Esophagus squamous epithelium (tissue), 5 donors: Measurements from ENCODE around the gene CRYBG1. TPM values are rescaled to one million over a fixed set of nuclear protein-coding genes. Genes with fewer than 3 reads are reported as not detected.
A peak's percentile ranks its signal among the peaks of the same experiment; 100 is the strongest.
"Not testable (repeated sequence)": the region's sequence is repeated elsewhere in the genome, so short reads cannot be mapped to it uniquely, and the experiment has no call there.

Experiments used
- DNase-seq: peaks from one replicate; lab custom pipeline; 2025; lab: John Stamatoyannopoulos, UW
- H3K27ac ChIP-seq, 4 donors: fragments of 200-600 bp; sonication (generic); one replicate each; pipeline ENCODE4 v1.5.1; 2016 to 2019; ENCODE audit warnings: mild to moderate bottlenecking in 1 of 4
- H3K27me3 ChIP-seq, 4 donors: fragments of 200-600 bp; sonication (generic); 1 replicate in 3 of 4; 2 replicates in 1 of 4; pipeline versions ENCODE4 v1.5.1 to v1.6.0; 2017 to 2021; ENCODE audit warnings: antibody characterized with exemption in 1 of 4
- H3K36me3 ChIP-seq, 3 donors: fragments of 200-600 bp; sonication (generic); one replicate each; pipeline ENCODE4 v1.5.1; 2016 to 2019
- H3K4me1 ChIP-seq, 3 donors: fragments of 200-600 bp; sonication (generic); one replicate each; pipeline ENCODE4 v1.5.1; 2017 to 2019
- H3K4me3 ChIP-seq, 4 donors: fragments of 200-600 bp; sonication (generic); 1 replicate in 3 of 4; 2 replicates in 1 of 4; pipeline ENCODE4 v1.5.1; 2016 to 2019; ENCODE audit warnings: mild to moderate bottlenecking in 2 of 4, moderate library complexity in 1 of 4
- H3K9me3 ChIP-seq, 3 donors: fragments of 200-600 bp; sonication (generic); one replicate each; pipeline ENCODE4 v1.5.1; 2016 to 2019
- CTCF ChIP-seq, 6 experiments: fragments of 450-650 bp in 4 of 6; fragments of 200-600 bp in 2 of 6; sonication (generic) in 2 of 6; IDR thresholded peaks; one replicate each; pipeline ENCODE4 v1.5.1; 2016 to 2019; ENCODE audit warnings: antibody characterized with exemption in 6 of 6, mild to moderate bottlenecking in 4 of 6, moderate library complexity in 4 of 6
- POLR2A ChIP-seq, 4 donors: fragments of 450-650 bp; IDR thresholded peaks; one replicate each; pipeline ENCODE4 v1.6.1; 2017; ENCODE audit warnings: antibody characterized with exemption in 4 of 4, mild to moderate bottlenecking in 4 of 4, moderate library complexity in 3 of 4
- WGBS, 2 donors: methylation state at CpG; one replicate each; pipeline ENCODE4 v1.1.5; 2018; 5-methylcytosine and 5-hydroxymethylcytosine counted together
- intact Hi-C: fragments of 100-400 bp; cut with DNase I; formaldehyde crosslinking; loops from one replicate; pipeline ENCODE4 v1.15.0; 2022
- total RNA-seq, 4 donors: library from RNA; depleted of rRNA; stranded (reverse); fragments of >200 nt; gene quantifications; one replicate each; pipeline ENCODE4 v1.1.0, GENCODE V29; 2016
- donor health status: DM: yes; HTN: yes; CAD: no.

CRYBG1 gene
- total RNA-seq, 4 donors from 2014 or later = 119 to 185 (median 153) TPM

- no peaks in the 10 kb centered on the region for H3K9me3 ChIP-seq
These were observed 29.6 kb downstream of the CRYBG1 start for GRCh38 chr6:106390088-106390487.

GRCh38 chr6:106396426-106397220 lies 36.1 kb downstream of the CRYBG1 start:
- 80 to 90% methylated on average over 7 of the region's 7 CpGs for WGBS, 2 donors
- H3K27ac ChIP-seq = peak overlapping the region in 3 of 4 donors; percentile 49 to 80 (median 75)
- intact Hi-C loops = no loop called here
- TF ChIP-seq POLR2A (IDR thresholded peaks at IDR 0.05) (no peak), CTCF (IDR thresholded peaks at IDR 0.05) (no peak)
- no peaks in the 10 kb centered on the region for H3K9me3 ChIP-seq
- no peak for DNase-seq
- H3K4me1 ChIP-seq = peaks cover 0 to 71% (median 5%) of the 10 kb centered on the region in 3 donors
- peaks cover 0 to 16% (median 0%) of the 10 kb centered on the region in 3 donors for H3K36me3 ChIP-seq
- H3K27me3 ChIP-seq = no peaks in the 10 kb centered on the region
- no peak overlapping the region for H3K4me3 ChIP-seq

More at GRCh38 chr6:106390088-106390487, 29.6 kb downstream of the CRYBG1 start:
- intact Hi-C loops = no loop called here
- H3K36me3 ChIP-seq = no peaks in the 10 kb centered on the region
- H3K27me3 ChIP-seq = no peaks in the 10 kb centered on the region
- WGBS, 2 donors = 14 to 27% methylated on average over 1 of the region's 1 CpG
- H3K4me1 ChIP-seq = peaks cover 6 to 86% (median 6%) of the 10 kb centered on the region in 3 donors
- no peak for TF ChIP-seq POLR2A (IDR thresholded peaks at IDR 0.05)
- DNase-seq = no peak
- H3K4me3 ChIP-seq = no peak overlapping the region
- H3K27ac ChIP-seq = peak overlapping the region in 2 of 4 donors; percentile 6 to 22

- intact Hi-C loops = no loop called here
- peaks cover 0 to 63% (median 5%) of the 10 kb centered on the region in 3 donors for H3K4me1 ChIP-seq
- 61 to 72% methylated on average over 2 of the region's 2 CpGs for WGBS, 2 donors
- H3K4me3 ChIP-seq = no peak overlapping the region
- no peak for DNase-seq
- H3K27ac ChIP-seq = peak overlapping the region; percentile 17 to 80 (median 48)
- TF ChIP-seq POLR2A (IDR thresholded peaks at IDR 0.05) (no peak), CTCF (IDR thresholded peaks at IDR 0.05) (no peak)
- no peaks in the 10 kb centered on the region for H3K27me3 ChIP-seq
- peaks cover 0 to 16% (median 0%) of the 10 kb centered on the region in 3 donors for H3K36me3 ChIP-seq
- no peaks in the 10 kb centered on the region for H3K9me3 ChIP-seq
These were observed 36.9 kb downstream of the CRYBG1 start for GRCh38 chr6:106397431-106397830.

- Histone ChIP-seq H3K36me3 (peaks cover 0 to 22% (median 0%) of the 10 kb centered on the region in 3 donors), H3K27ac (peak overlapping the region in 2 of 4 donors; percentile 59 to 62), H3K4me1 (peaks cover 0 to 51% (median 5%) of the 10 kb centered on the region in 3 donors), H3K9me3 (no peaks in the 10 kb centered on the region), H3K4me3 (no peak overlapping the region), H3K27me3 (no peaks in the 10 kb centered on the region)
- no peak for TF ChIP-seq POLR2A (IDR thresholded peaks at IDR 0.05)
- no peak for TF ChIP-seq CTCF (IDR thresholded peaks at IDR 0.05)
- 65 to 72% methylated on average over 3 of the region's 3 CpGs for WGBS, 2 donors
- no peak for DNase-seq
- intact Hi-C loops = no loop called here
These were observed 38.1 kb downstream of the CRYBG1 start for GRCh38 chr6:106398621-106399020.

- WGBS, 2 donors = 68 to 79% methylated on average over 2 to 3 of the region's 5 CpGs
- peaks cover 0 to 35% (median 0%) of the 10 kb centered on the region in 3 donors for H3K36me3 ChIP-seq
- DNase-seq, H3K27me3 ChIP-seq, H3K4me1 ChIP-seq, intact Hi-C loops, H3K4me3 ChIP-seq, H3K27ac ChIP-seq, H3K9me3 ChIP-seq: not testable (repeated sequence)
These were observed 44.5 kb downstream of the CRYBG1 start for GRCh38 chr6:106405044-106405443.

- Histone ChIP-seq H3K27ac (peak overlapping the region in 2 of 4 donors; percentile 36 to 49), H3K9me3 (peaks cover 0 to 6% (median 0%) of the 10 kb centered on the region in 3 donors), H3K4me3 (no peak overlapping the region), H3K36me3 (peaks cover 0 to 8% (median 0%) of the 10 kb centered on the region in 3 donors), H3K4me1 (peaks cover 4 to 50% (median 4%) of the 10 kb centered on the region in 3 donors), H3K27me3 (no peaks in the 10 kb centered on the region)
- TF ChIP-seq CTCF (IDR thresholded peaks at IDR 0.05) = no peak
- TF ChIP-seq POLR2A (IDR thresholded peaks at IDR 0.05) = no peak
- DNase-seq = no peak
- WGBS, 2 donors = 72 to 84% methylated on average over 3 of the region's 3 CpGs
- intact Hi-C loops = no loop called here
These were observed 50.5 kb downstream of the CRYBG1 start for GRCh38 chr6:106411056-106411455.
